HG03342 (cell line): ENCODE results near the gene TYSND1.
"Not testable (repeated sequence)": the region's sequence is repeated elsewhere in the genome, so short reads cannot be mapped to it uniquely, and the experiment has no call there.

ENCODE experiments used
- ATAC-seq: cut with Tn5 transposase; IDR thresholded peaks from one replicate; pipeline ENCODE4 v1.9.1; 2021; ENCODE audit warnings: mild to moderate bottlenecking, moderate library complexity; ENCODE audit not compliant: unreplicated experiment

The TYSND1 gene

GRCh38 chr10:70111496-70111895 lies 35.0 kb downstream of the TYSND1 start:
- no peak for ATAC-seq

- no peak for ATAC-seq
Observed at GRCh38 chr10:70109064-70109729, 37.3 kb downstream of the TYSND1 start.

GRCh38 chr10:70106958-70107791 lies 39.3 kb downstream of the TYSND1 start:
- no peak for ATAC-seq

- ATAC-seq: no peak
Observed at GRCh38 chr10:70101668-70102067, 44.8 kb downstream of the TYSND1 start.

- not testable (repeated sequence) for ATAC-seq
Observed at GRCh38 chr10:70101068-70101562, 45.4 kb downstream of the TYSND1 start.

- no peak for ATAC-seq
Observed at GRCh38 chr10:70098271-70098670, 48.2 kb downstream of the TYSND1 start.

GRCh38 chr10:70097459-70097858 lies 49.0 kb downstream of the TYSND1 start:
- no peak for ATAC-seq

- no peak for ATAC-seq
Observed at GRCh38 chr10:70096705-70097420, 49.6 kb downstream of the TYSND1 start.

GRCh38 chr10:70096016-70096704 lies 50.3 kb downstream of the TYSND1 start:
- no peak for ATAC-seq

- ATAC-seq: no peak
Observed at GRCh38 chr10:70094250-70094649, 52.2 kb downstream of the TYSND1 start.

GRCh38 chr10:70093335-70093944 lies 53.1 kb downstream of the TYSND1 start:
- ATAC-seq: no peak

- no peak for ATAC-seq
Observed at GRCh38 chr10:70092389-70092718, 54.1 kb downstream of the TYSND1 start.

GRCh38 chr10:70090951-70091350 lies 55.5 kb downstream of the TYSND1 start:
- no peak for ATAC-seq

GRCh38 chr10:70090013-70090412 lies 56.5 kb downstream of the TYSND1 start:
- ATAC-seq: no peak

GRCh38 chr10:70088308-70088698 lies 58.2 kb downstream of the TYSND1 start:
- ATAC-seq: no peak
